GM18517 (cell line): ENCODE results near the gene VEGFB.

Experiments
- ATAC-seq: cut with Tn5 transposase; IDR thresholded peaks from one replicate; pipeline ENCODE4 v1.9.1; 2021; ENCODE audit warnings: mild to moderate bottlenecking, moderate library complexity; ENCODE audit not compliant: unreplicated experiment

Gene VEGFB

DNA sequence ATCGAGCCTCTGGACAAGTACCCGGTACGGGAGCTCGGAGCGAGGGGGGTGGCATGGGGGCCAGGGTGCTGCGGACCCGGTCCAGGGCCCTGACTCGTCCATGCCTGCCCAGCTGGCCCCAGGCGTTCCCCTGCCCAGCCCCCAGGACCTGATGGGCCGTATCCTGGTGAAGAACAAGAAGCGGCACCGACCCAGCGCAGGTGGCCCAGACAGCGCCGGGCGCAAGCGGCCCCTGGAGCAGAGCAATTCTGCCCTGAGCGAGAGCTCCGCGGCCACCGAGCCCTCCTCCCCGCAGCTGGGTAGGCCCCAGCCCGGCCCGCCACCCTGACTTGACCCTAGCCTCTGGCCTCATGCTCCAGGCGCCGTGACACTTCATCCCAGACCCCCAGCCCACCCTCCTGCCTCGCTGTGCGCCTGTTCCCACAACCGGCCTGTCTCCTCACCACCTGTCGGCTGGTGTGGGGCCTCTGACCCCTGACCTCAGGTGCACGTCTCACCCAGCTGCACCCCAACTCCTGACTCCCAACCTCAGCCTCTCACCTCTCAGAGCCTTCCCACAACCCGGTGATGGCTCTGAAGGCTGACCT, 24.7 kb downstream of the VEGFB start:
- no peak for ATAC-seq

GRCh38 chr11:64259533-64260067, 25.2 kb downstream of the VEGFB start:
- no peak for ATAC-seq

DNA sequence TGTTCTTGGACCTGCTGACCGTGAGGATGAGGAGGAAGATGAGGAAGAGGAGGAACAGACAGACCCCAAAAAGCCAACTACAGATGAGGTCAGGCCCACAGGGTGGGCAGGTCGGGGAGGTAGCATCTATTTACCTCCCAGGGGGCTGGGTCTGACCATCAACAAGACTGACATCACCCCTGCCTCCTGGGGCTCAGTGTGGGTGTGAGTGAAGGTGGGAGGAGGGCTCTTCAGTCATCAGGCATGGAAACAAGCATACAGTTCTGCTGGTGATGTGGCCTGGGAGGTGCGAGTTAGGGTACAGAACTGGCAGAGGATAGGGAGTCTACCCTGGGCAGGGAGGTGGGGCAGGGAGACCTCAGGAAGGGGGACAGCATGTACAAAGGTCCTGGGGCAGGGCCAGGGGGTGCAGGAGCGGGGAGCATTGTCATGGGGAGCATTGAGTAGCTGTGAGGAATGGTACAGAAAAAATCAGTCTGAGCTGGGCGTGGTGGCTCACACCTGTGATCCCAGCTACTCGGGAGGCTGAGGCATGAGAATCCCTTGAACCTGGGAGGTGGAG, 25.8 kb downstream of the VEGFB start:
- ATAC-seq, result no peak

- no peak for ATAC-seq
These were observed 27.2 kb downstream of the VEGFB start for GRCh38 chr11:64261556-64262080.

- no peak for ATAC-seq
These were observed 28.1 kb downstream of the VEGFB start for GRCh38 chr11:64262271-64263002.

DNA sequence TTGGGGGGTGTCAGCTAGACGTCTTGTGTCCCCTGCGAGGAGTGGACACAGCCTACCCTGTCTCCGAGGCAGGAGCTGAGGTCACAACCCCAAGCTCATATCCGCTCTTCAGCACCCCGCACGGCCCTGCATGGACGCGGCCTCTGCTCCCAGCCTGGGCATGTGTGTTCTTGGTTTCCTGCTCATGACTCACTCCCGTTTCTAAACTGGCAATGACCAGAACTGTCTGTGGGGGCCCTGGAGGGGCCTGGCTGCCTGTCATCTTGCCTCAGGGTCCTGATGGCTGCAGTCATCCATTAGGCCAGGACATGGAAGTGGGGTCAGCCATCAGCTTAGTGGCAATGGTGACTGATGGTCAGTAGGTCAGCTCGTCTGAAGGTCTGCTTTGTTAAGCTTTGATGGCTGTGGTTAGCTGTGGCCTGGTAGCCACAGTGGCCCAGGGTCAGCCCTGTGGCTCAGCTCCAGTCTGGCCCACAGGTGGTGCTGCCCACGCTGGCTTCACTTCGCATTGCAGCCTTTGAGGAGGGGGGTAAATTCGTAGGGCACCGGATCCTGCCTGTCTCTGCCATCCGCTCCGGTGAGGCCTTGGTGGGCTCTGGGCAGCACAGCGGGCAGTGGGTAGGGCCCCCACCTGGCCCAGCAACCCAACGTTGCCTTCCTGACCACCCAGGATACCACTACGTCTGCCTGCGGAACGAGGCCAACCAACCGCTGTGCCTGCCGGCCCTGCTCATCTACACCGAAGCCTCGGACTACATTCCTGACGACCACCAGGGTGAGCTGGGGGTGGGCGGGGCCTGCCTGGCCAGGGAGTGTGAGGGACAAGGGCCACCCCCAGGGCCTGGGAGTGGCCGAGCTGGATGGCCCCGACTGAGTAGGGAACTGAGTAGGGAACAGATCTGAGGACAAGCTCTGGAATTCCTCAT, 28.9 kb downstream of the VEGFB start:
- ATAC-seq, result no peak

DNA sequence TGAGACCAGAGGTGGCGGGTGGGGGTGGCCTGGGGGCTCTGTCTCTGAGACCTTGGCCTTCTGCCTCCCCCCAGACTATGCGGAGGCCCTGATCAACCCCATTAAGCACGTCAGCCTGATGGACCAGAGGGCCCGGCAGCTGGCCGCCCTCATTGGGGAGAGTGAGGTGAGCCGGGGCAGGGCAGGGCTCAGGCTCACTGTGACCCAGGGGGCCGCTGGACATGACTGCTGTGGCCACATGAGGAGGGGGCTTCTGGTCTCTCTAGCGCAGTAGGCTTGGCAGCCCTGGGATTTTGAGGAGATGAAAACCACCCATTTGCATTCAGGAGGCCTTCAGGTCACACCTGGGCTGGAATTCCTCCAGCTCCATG, 29.5 kb downstream of the VEGFB start:
- ATAC-seq, result no peak

DNA sequence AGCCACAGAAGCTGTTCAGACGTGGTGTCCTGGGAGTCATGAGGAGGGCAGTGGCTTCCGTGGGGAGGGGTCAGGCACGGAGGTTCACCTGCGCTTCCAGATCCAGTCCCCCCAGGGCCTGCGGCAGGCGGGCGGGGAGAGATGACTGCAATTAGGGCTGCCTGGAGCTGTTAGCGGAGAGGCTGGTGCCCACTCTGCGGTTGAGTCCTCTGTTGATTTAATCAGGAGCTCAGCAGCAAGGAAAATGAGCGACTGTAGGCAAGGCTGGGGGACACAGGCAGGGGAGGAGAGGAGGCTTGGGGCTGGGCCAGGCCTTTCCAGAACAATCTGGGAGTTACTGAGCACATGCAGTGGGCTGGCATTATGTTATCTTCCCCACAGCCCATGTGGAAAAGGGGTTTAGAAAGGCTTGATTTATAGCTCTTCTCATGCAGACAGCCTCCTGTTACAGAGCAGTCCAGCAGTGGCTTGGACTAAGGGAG, 30.0 kb downstream of the VEGFB start:
- no peak for ATAC-seq

GRCh38 chr11:64265176-64266160, 31.1 kb downstream of the VEGFB start:
- no peak for ATAC-seq

- ATAC-seq, result no peak
These were observed 32.0 kb downstream of the VEGFB start for GRCh38 chr11:64266339-64266738.

- no peak for ATAC-seq
These were observed 33.0 kb downstream of the VEGFB start for GRCh38 chr11:64267207-64267945.

- no peak for ATAC-seq
These were observed 33.9 kb downstream of the VEGFB start for GRCh38 chr11:64268025-64268892.

- peak; percentile 6 for ATAC-seq
These were observed 34.6 kb downstream of the VEGFB start for GRCh38 chr11:64268893-64269539.

DNA sequence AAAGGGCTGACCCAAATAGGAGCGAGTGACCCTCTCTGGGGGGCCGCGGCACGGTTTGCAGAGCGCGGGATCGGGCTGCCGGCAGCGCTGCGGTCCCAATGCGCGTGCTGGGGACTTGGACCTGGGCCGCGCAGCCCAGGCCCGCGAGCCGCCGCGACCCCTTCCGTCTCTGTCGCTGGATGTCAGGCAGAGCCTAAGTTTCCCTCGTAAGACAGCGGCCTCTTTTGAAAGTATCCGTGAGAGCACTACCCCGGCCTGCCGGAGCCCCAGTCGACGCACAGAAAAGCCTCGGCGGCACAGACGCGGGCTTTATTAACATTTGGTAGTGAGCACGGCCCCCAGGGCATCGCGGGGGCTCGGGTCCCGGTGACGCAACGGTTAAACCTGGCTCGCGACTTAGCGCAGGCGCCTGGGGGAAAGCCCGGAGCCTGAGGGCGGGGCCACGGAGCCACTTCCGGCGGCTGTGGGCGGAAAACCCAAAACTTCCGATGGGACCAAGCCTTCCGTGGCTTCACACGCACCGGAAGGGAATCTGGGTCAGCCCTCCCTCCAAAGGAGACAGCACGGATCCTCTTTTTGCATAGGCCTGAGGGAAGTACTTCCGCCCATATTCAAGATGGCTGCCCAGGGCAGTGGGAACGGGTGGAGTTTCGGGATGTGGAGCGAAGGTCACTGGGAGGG, 35.3 kb downstream of the VEGFB start:
- ATAC-seq, result peak; percentile 71

- no peak for ATAC-seq
These were observed 40.8 kb downstream of the VEGFB start for GRCh38 chr11:64275031-64275800.

- no peak for ATAC-seq
These were observed 41.5 kb downstream of the VEGFB start for GRCh38 chr11:64275841-64276240.
